Testis (tissue), 2 donors: ENCODE data around the gene IGFBP5.

Source experiments
- CTCF ChIP-seq, 3 experiments: fragments of 450-650 bp in 2 of 3; fragments of 200-600 bp in 1 of 3; sonication (generic) in 1 of 3; IDR thresholded peaks; one replicate each; pipeline ENCODE4 v1.5.1; 2016 to 2019; ENCODE audit warnings: antibody characterized with exemption in 3 of 3, mild to moderate bottlenecking in 2 of 3, moderate library complexity in 1 of 3
- POLR2A ChIP-seq: fragments of 450-650 bp; IDR thresholded peaks from one replicate; pipeline ENCODE4 v1.6.1; 2017; ENCODE audit warnings: antibody characterized with exemption, mild to moderate bottlenecking, moderate library complexity

- no peak for TF ChIP-seq POLR2A
- no peak for TF ChIP-seq CTCF (IDR thresholded peaks at IDR 0.05)
These were observed 49.8 kb downstream of the IGFBP5 start for GRCh38 chr2:216645636-216645950.
